Activated CD4-positive, alpha-beta T cell treated with anti-CD3 and anti-CD28 coated beads for 36 hours (primary cell): ENCODE data around the gene PBXIP1. TPM values are rescaled to one million over a fixed set of nuclear protein-coding genes. Genes with fewer than 3 reads are reported as not detected.

Experiments
- ATAC-seq: fragments of 200-7000 bp; cut with Tn5 transposase; one replicate; pipeline ENCODE4 v1.10.0; 2021; ENCODE audit warnings: mild to moderate bottlenecking, moderate library complexity
- CTCF ChIA-PET: fragments of 350-600 bp; sonication (Branson Sonifier 250); formaldehyde crosslinking; loops from one replicate; lab custom pipeline; 2021; ENCODE audit warnings: antibody characterized with exemption; lab: Charles Lee
- POLR2A ChIA-PET: fragments of 350-600 bp; sonication (Branson Sonifier 250); formaldehyde crosslinking; loops from one replicate; lab custom pipeline; 2021; ENCODE audit warnings: antibody characterized with exemption, inconsistent platforms; lab: Charles Lee
- DNase-seq: peaks from one replicate; pipeline ENCODE4 v3.0.0-alpha.2; 2020
- H3K27ac Mint-ChIP-seq: one replicate; pipeline ENCODE4 v1.8.0; 2021; ENCODE audit warnings: mixed read lengths
- H3K27me3 Mint-ChIP-seq: one replicate; pipeline ENCODE4 v1.8.0; 2021; ENCODE audit warnings: mixed read lengths
- H3K36me3 Mint-ChIP-seq: one replicate; pipeline ENCODE4 v1.8.0; 2021; ENCODE audit warnings: low read depth, mixed read lengths
- H3K4me1 Mint-ChIP-seq: one replicate; pipeline ENCODE4 v1.8.0; 2021; ENCODE audit warnings: mixed read lengths
- H3K4me3 Mint-ChIP-seq: one replicate; pipeline ENCODE4 v1.8.0; 2021; ENCODE audit warnings: mild to moderate bottlenecking, moderate library complexity, mixed read lengths
- H3K9me3 Mint-ChIP-seq: one replicate; pipeline ENCODE4 v1.8.0; 2021; ENCODE audit warnings: low read depth, mixed read lengths
- intact Hi-C, 2 experiments: fragments of 100-400 bp; cut with DNase I in 1 of 2; cut with micrococcal nuclease in 1 of 2; formaldehyde crosslinking; loops; one replicate each; pipeline versions ENCODE4 v1.14.2 to v1.15.1; 2022 to 2024; cut with DNase I, micrococcal nuclease
- total RNA-seq, 2 experiments: library from RNA; stranded (reverse); gene quantifications; one replicate each; pipeline ENCODE4 v1.2.3, GENCODE V29; 2021

The PBXIP1 gene
- total RNA-seq, 2 experiments from 2014 or later: 22.6 to 28.1 TPM

GRCh38 chr1:154973344-154974101 lies 17.6 kb upstream of the PBXIP1 start:
- intact Hi-C loops: loop anchor here (1.0 to 10.0 kb wide), 19 partner anchors 10 to 789 kb away; partner anchors contain the start of genes FLAD1 (in 2 of the 2), PYGO2 (in 2 of the 2), UBE2Q1 (in 2 of the 2) and ADAM15 (in 1 of the 2)
- H3K9me3 Mint-ChIP-seq: no peaks in the 10 kb centered on the region
- H3K4me3 Mint-ChIP-seq: no peak overlapping the region
- H3K27me3 Mint-ChIP-seq: no peaks in the 10 kb centered on the region
- ATAC-seq (peak; percentile 30), DNase-seq (peak; percentile 98)
- peaks cover 25% of the 10 kb centered on the region for H3K36me3 Mint-ChIP-seq
- POLR2A ChIA-PET: interaction anchor here (0.6 to 2.3 kb wide), 14 partner anchors 8 to 639 kb away, joined by 3 to 12 read pairs (median 4); partner anchors contain the start of genes FLAD1, LENEP, PBXIP1 and PMVK
- CTCF ChIA-PET: interaction anchor here (0.6 to 2.9 kb wide), 10 partner anchors 12 to 198 kb away, joined by 3 to 15 read pairs (median 3); partner anchors contain the start of genes ADAM15, PBXIP1 and PYGO2
- no peak overlapping the region for H3K27ac Mint-ChIP-seq
- H3K4me1 Mint-ChIP-seq: peaks cover 34% of the 10 kb centered on the region

- ChIA-PET POLR2A (interaction anchor here (0.6 to 2.3 kb wide), 5 partner anchors 17 to 64 kb away, joined by 3 to 12 read pairs (median 4); partner anchors contain the start of genes PBXIP1 and PMVK), CTCF (interaction anchor here (0.9 to 2.9 kb wide), 8 partner anchors 8 to 119 kb away, joined by 3 to 12 read pairs (median 3); partner anchors contain the start of genes ADAM15 and PMVK)
- Mint-ChIP-seq H3K27me3 (no peaks in the 10 kb centered on the region), H3K36me3 (peaks cover 23% of the 10 kb centered on the region), H3K9me3 (no peaks in the 10 kb centered on the region), H3K4me1 (peaks cover 37% of the 10 kb centered on the region), H3K27ac (no peak overlapping the region), H3K4me3 (no peak overlapping the region)
- intact Hi-C loops: loop anchor here in 1 of 2 experiments (1.0 to 10.0 kb wide), 3 partner anchors 11 to 788 kb away; partner anchors contain the start of genes DAP3, PYGO2 and YY1AP1
- ATAC-seq (no peak), DNase-seq (no peak)
Measured at GRCh38 chr1:154972517-154973343, 16.8 kb upstream of the PBXIP1 start.

GRCh38 chr1:154972213-154972516 lies 16.3 kb upstream of the PBXIP1 start:
- Mint-ChIP-seq H3K4me1 (peaks cover 34% of the 10 kb centered on the region), H3K36me3 (peaks cover 22% of the 10 kb centered on the region), H3K9me3 (no peaks in the 10 kb centered on the region), H3K27me3 (no peaks in the 10 kb centered on the region), H3K27ac (no peak overlapping the region), H3K4me3 (no peak overlapping the region)
- ATAC-seq (no peak), DNase-seq (no peak)
- ChIA-PET POLR2A (interaction anchor here (0.6 to 1.2 kb wide), 3 partner anchors 11 to 64 kb away, joined by 3 to 4 read pairs (median 3); partner anchors contain the start of gene FLAD1), CTCF (interaction anchor here (0.7 to 2.4 kb wide), 6 partner anchors 9 to 372 kb away, joined by 3 to 12 read pairs (median 3); partner anchors contain the start of gene PMVK)
- intact Hi-C loops: loop anchor here in 1 of 2 experiments (10.0 kb wide), 2 partner anchors 713 to 787 kb away; partner anchors contain the start of genes DAP3 and YY1AP1

GRCh38 chr1:154971341-154971998 lies 15.6 kb upstream of the PBXIP1 start:
- ChIA-PET POLR2A (interaction anchor here (0.6 to 1.2 kb wide), 3 partner anchors 11 to 63 kb away, joined by 3 to 4 read pairs (median 3); partner anchors contain the start of gene FLAD1), CTCF (interaction anchor here (0.6 to 2.4 kb wide), 7 partner anchors 9 to 371 kb away, joined by 3 to 12 read pairs (median 3); partner anchors contain the start of genes EFNA4, PMVK and PYGO2)
- Mint-ChIP-seq H3K4me1 (peaks cover 34% of the 10 kb centered on the region), H3K9me3 (no peaks in the 10 kb centered on the region), H3K27me3 (no peaks in the 10 kb centered on the region), H3K4me3 (peak overlapping the region; percentile 7), H3K27ac (peak overlapping the region; percentile 82), H3K36me3 (peaks cover 25% of the 10 kb centered on the region)
- DNase-seq: no peak
- no peak for ATAC-seq
- intact Hi-C loops: loop anchor here in 1 of 2 experiments (10.0 kb wide), 2 partner anchors 713 to 787 kb away; partner anchors contain the start of genes DAP3 and YY1AP1

- ATAC-seq: no peak
- Mint-ChIP-seq H3K4me3 (peak within 1 kb of the TSS; percentile 7), H3K36me3 (peaks cover 22% of the 10 kb centered on the region)
Measured at GRCh38 chr1:154970631-154971340, 14.9 kb upstream of the PBXIP1 start, which contains the start of gene SHC1. Gene SHC1, minus strand, starts transcription at chr1:154970747. Its CDS starts 221 bp downstream, at chr1:154970526.

GRCh38 chr1:154969860-154970452 lies 14.1 kb upstream of the PBXIP1 start:
- CTCF ChIA-PET: interaction anchor here (0.6 to 2.4 kb wide), 5 partner anchors 14 to 1044 kb away, joined by 3 to 12 read pairs (median 5); partner anchors contain the start of gene PBXIP1
- intact Hi-C loops: loop anchor here in 1 of 2 experiments (10.0 kb wide), 2 partner anchors 715 to 785 kb away; partner anchors contain the start of genes DAP3 and YY1AP1
- Mint-ChIP-seq H3K4me3 (no peak overlapping the region), H3K36me3 (peaks cover 31% of the 10 kb centered on the region), H3K27me3 (no peaks in the 10 kb centered on the region), H3K9me3 (no peaks in the 10 kb centered on the region), H3K27ac (peak overlapping the region; percentile 67), H3K4me1 (peaks cover 34% of the 10 kb centered on the region)
- DNase-seq (no peak), ATAC-seq (no peak)
- POLR2A ChIA-PET: interaction anchor here (1.1 to 1.2 kb wide), 2 partner anchors 14 to 29 kb away, joined by 5 read pairs; no protein-coding TSS in a partner anchor

More at GRCh38 chr1:154970631-154971340, 14.9 kb upstream of the PBXIP1 start, which contains the start of gene SHC1:
- intact Hi-C loops: loop anchor here in 1 of 2 experiments (10.0 kb wide), 2 partner anchors 714 to 786 kb away; partner anchors contain the start of genes DAP3 and YY1AP1
- CTCF ChIA-PET: interaction anchor here (0.5 to 2.4 kb wide), 6 partner anchors 9 to 1047 kb away, joined by 3 to 12 read pairs (median 4); partner anchors contain the start of genes EFNA4 and PYGO2
- Mint-ChIP-seq H3K4me1 (peaks cover 34% of the 10 kb centered on the region), H3K27ac (peak within 1 kb of the TSS; percentile 82), H3K9me3 (no peaks in the 10 kb centered on the region), H3K27me3 (no peaks in the 10 kb centered on the region)
- DNase-seq: peak; percentile 74
- POLR2A ChIA-PET: interaction anchor here (0.6 to 1.2 kb wide), 4 partner anchors 12 to 365 kb away, joined by 3 to 5 read pairs (median 3); partner anchors contain the start of genes FLAD1 and PBXIP1

GRCh38 chr1:154969246-154969645 lies 13.3 kb upstream of the PBXIP1 start:
- intact Hi-C loops: no loop called here
- POLR2A ChIA-PET: interaction anchor here (1.2 kb wide), 1 partner anchor 13 kb away, joined by 5 read pairs; no protein-coding TSS in a partner anchor

GRCh38 chr1:154968731-154969130 lies 12.8 kb upstream of the PBXIP1 start:
- H3K4me3 Mint-ChIP-seq: no peak overlapping the region
- H3K27me3 Mint-ChIP-seq: no peaks in the 10 kb centered on the region
- peak overlapping the region; percentile 75 for H3K27ac Mint-ChIP-seq
- no peak for DNase-seq
- no peaks in the 10 kb centered on the region for H3K9me3 Mint-ChIP-seq
- peaks cover 37% of the 10 kb centered on the region for H3K4me1 Mint-ChIP-seq
- CTCF ChIA-PET: interaction anchor here (0.9 to 1.0 kb wide), 2 partner anchors 15 to 282 kb away, joined by 3 read pairs; no protein-coding TSS in a partner anchor
- intact Hi-C loops: no loop called here
- ATAC-seq: no peak
- POLR2A ChIA-PET: no interaction called here
- H3K36me3 Mint-ChIP-seq: peaks cover 37% of the 10 kb centered on the region

More at GRCh38 chr1:154969246-154969645, 13.3 kb upstream of the PBXIP1 start:
- Mint-ChIP-seq H3K27ac (peak overlapping the region; percentile 67), H3K4me1 (peaks cover 34% of the 10 kb centered on the region), H3K36me3 (peaks cover 36% of the 10 kb centered on the region), H3K4me3 (no peak overlapping the region), H3K27me3 (no peaks in the 10 kb centered on the region), H3K9me3 (no peaks in the 10 kb centered on the region)
- ATAC-seq (no peak), DNase-seq (no peak)
- CTCF ChIA-PET: interaction anchor here (0.6 to 1.1 kb wide), 4 partner anchors 13 to 1043 kb away, joined by 3 to 6 read pairs (median 3); partner anchors contain the start of gene PBXIP1
